Measurements from ENCODE around the gene XPNPEP2. TPM values are rescaled to one million over a fixed set of nuclear protein-coding genes. Genes with fewer than 3 reads are reported as not detected.

Gene XPNPEP2
- total and polyA plus RNA-seq, 3 donors from 2014 or later, result 0.08 to 1.4 (median 0.25) TPM

DNA sequence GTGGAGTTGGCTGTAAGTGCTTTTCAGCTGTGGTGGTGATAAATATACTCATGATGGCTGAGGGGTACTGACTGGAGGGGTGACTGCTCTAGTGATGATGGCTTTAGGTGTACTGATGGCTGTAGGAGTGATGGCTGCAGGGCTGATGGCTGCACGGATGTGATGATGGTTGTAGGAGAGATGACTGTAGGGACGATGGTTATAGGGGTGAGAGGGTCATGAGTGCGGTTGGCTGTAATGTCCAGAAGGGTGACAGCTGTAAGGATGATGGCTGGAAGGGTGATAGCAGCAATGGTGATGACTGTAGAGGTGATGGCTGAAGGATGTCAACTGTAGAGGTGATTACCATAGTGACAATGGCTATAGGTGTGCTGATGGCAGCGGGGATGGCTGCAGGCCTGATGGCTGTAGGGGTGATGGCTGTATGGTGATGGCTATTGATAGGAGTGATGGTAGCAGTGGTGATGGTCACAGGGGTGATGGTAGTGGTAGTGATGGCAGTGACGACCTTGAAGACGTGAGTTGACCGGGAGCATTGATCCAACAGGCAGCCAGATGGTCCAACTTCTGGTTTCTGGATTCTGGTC, 40.4 kb downstream of the XPNPEP2 start:
- WGBS, 2 donors, result 89 to 93% methylated on average over 6 to 7 of the region's 7 CpGs
- H3K9me3 ChIP-seq, result no peaks in the 10 kb centered on the region
- no peak for DNase-seq
- TF ChIP-seq, protein P1, sequence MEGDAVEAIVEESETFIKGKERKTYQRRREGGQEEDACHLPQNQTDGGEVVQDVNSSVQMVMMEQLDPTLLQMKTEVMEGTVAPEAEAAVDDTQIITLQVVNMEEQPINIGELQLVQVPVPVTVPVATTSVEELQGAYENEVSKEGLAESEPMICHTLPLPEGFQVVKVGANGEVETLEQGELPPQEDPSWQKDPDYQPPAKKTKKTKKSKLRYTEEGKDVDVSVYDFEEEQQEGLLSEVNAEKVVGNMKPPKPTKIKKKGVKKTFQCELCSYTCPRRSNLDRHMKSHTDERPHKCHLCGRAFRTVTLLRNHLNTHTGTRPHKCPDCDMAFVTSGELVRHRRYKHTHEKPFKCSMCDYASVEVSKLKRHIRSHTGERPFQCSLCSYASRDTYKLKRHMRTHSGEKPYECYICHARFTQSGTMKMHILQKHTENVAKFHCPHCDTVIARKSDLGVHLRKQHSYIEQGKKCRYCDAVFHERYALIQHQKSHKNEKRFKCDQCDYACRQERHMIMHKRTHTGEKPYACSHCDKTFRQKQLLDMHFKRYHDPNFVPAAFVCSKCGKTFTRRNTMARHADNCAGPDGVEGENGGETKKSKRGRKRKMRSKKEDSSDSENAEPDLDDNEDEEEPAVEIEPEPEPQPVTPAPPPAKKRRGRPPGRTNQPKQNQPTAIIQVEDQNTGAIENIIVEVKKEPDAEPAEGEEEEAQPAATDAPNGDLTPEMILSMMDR (IDR thresholded peaks at IDR 0.05), result no peak
- TF ChIP-seq POLR2A (IDR thresholded peaks at IDR 0.05), result no peak
- H3K27me3 ChIP-seq, result no peaks in the 10 kb centered on the region
- no peak overlapping the region for H3K27ac ChIP-seq
- no peaks in the 10 kb centered on the region for H3K4me1 ChIP-seq
- intact Hi-C loops (cut with DNase I; ENCODE audit: low total_unique reads), result no loop called here
- H3K4me3 ChIP-seq, result no peak overlapping the region
- H3K36me3 ChIP-seq (ENCODE audit: low read depth, missing control alignments), result no peaks in the 10 kb centered on the region

- DNase-seq, result peak; percentile 17
- Histone ChIP-seq H3K4me3 (no peak within 1 kb of the TSS), H3K4me1 (no peaks in the 10 kb centered on the region), H3K36me3 (ENCODE audit: low read depth, missing control alignments) (no peaks in the 10 kb centered on the region), H3K9me3 (no peaks in the 10 kb centered on the region), H3K27me3 (no peaks in the 10 kb centered on the region), H3K27ac (no peak within 1 kb of the TSS)
- TF ChIP-seq, protein P1 (IDR thresholded peaks at IDR 0.05), result no peak
- no peak for TF ChIP-seq POLR2A (IDR thresholded peaks at IDR 0.05)
- WGBS, 2 donors, result 90 to 93% methylated on average over 1 to 9 of the region's 13 CpGs
- intact Hi-C loops (cut with DNase I; ENCODE audit: low total_unique reads), result no loop called here
These were observed 41.0 kb downstream of the XPNPEP2 start, which contains the start of gene SASH3 for GRCh38 chrX:129779747-129780146. Gene SASH3 (plus strand): TSS chrX:129779949. CDS start chrX:129780098, 149 bp downstream.

- Histone ChIP-seq H3K36me3 (ENCODE audit: low read depth, missing control alignments) (no peaks in the 10 kb centered on the region), H3K4me1 (no peaks in the 10 kb centered on the region), H3K27me3 (no peaks in the 10 kb centered on the region), H3K9me3 (no peaks in the 10 kb centered on the region), H3K27ac (no peak overlapping the region), H3K4me3 (no peak overlapping the region)
- intact Hi-C loops (cut with DNase I; ENCODE audit: low total_unique reads), result no loop called here
- WGBS, 2 donors, result 88 to 90% methylated on average over 6 of the region's 6 CpGs
- no peak for DNase-seq
- TF ChIP-seq POLR2A (IDR thresholded peaks at IDR 0.05), result no peak
- TF ChIP-seq, protein P1 (IDR thresholded peaks at IDR 0.05), result no peak
These were observed 41.8 kb downstream of the XPNPEP2 start for GRCh38 chrX:129780441-129781105.

GRCh38 chrX:129781134-129781672, 42.4 kb downstream of the XPNPEP2 start:
- Histone ChIP-seq H3K4me3 (no peak overlapping the region), H3K27ac (no peak overlapping the region), H3K4me1 (no peaks in the 10 kb centered on the region), H3K27me3 (no peaks in the 10 kb centered on the region), H3K9me3 (no peaks in the 10 kb centered on the region), H3K36me3 (ENCODE audit: low read depth, missing control alignments) (no peaks in the 10 kb centered on the region)
- intact Hi-C loops (cut with DNase I; ENCODE audit: low total_unique reads), result no loop called here
- DNase-seq, result peak; percentile 19
- TF ChIP-seq, protein P1 (IDR thresholded peaks at IDR 0.05), result no peak
- no peak for TF ChIP-seq POLR2A (IDR thresholded peaks at IDR 0.05)
- 74 to 92% methylated on average over 2 to 5 of the region's 8 CpGs for WGBS, 2 donors
